K562 (cell line): ENCODE measurements around the gene TIMM44. TPM values are rescaled to one million over a fixed set of nuclear protein-coding genes. Genes with fewer than 3 reads are reported as not detected.

ENCODE experiments used
- BRCA1 ChIP-seq, 2 experiments: fragments of 450-650 bp in 1 of 2; sonication (generic) in 1 of 2; formaldehyde crosslinking in 1 of 2; IDR thresholded peaks; 2 replicates each; pipeline versions ENCODE4 v1.5.0 to v1.6.1; 2017 to 2020; ENCODE audit warnings: mild to moderate bottlenecking in 1 of 2, missing genetic modification reagents in 1 of 2
- BRD9 ChIP-seq: fragments of 450-650 bp; IDR thresholded peaks from 2 replicates; pipeline ENCODE4 v1.6.1; 2018; ENCODE audit warnings: low read depth; ENCODE audit not compliant: partially characterized antibody
- FOS ChIP-seq: IDR thresholded peaks from 3 replicates; pipeline ENCODE4 v1.6.1; 2011; ENCODE audit not compliant: insufficient read length; ENCODE audit errors: extremely low read depth
- FOXJ3 ChIP-seq: sonication (generic); formaldehyde crosslinking; IDR thresholded peaks from 2 replicates; pipeline ENCODE4 v1.4.0; 2020; ENCODE audit warnings: mild to moderate bottlenecking, missing genetic modification reagents
- GABPB1 ChIP-seq: sonication (generic); formaldehyde crosslinking; IDR thresholded peaks from 2 replicates; pipeline ENCODE4 v1.8.0; 2022; ENCODE audit warnings: mild to moderate bottlenecking, missing genetic modification reagents
- GTF2F1 ChIP-seq: IDR thresholded peaks from 2 replicates; pipeline ENCODE4 v1.6.1; 2011; ENCODE audit warnings: low read depth, low read length, improper control_type of control experiment
- MTA3 ChIP-seq: fragments of 450-650 bp; formaldehyde crosslinking; IDR thresholded peaks from 2 replicates; pipeline ENCODE4 v1.6.1; 2017; ENCODE audit warnings: mild to moderate bottlenecking, borderline replicate concordance
- NFE2 ChIP-seq: IDR thresholded peaks from 2 replicates; pipeline ENCODE4 v1.6.1; 2014; ENCODE audit warnings: antibody characterized with exemption, low read depth
- PTTG1 ChIP-seq: fragments of 450-650 bp; IDR thresholded peaks from 2 replicates; pipeline ENCODE4 v1.6.1; 2016; ENCODE audit warnings: low read depth, mild to moderate bottlenecking, missing genetic modification characterization, missing compliant biosample characterization
- SMAD4 ChIP-seq: fragments of 250-450 bp; sonication (Bioruptor Pico); conservative IDR thresholded peaks from 2 replicates; pipeline ENCODE4 v1.8.0; 2021; ENCODE audit warnings: inconsistent platforms, mild to moderate bottlenecking, moderate library complexity
- TCF3 ChIP-seq: sonication (generic); formaldehyde crosslinking; IDR thresholded peaks from 2 replicates; pipeline ENCODE4 v1.4.0; 2020; ENCODE audit warnings: mild to moderate bottlenecking, missing genetic modification reagents
- ZNF217 ChIP-seq: sonication (generic); formaldehyde crosslinking; IDR thresholded peaks from 2 replicates; pipeline ENCODE4 v1.8.0; 2022; ENCODE audit warnings: mild to moderate bottlenecking, missing genetic modification reagents
- ZNF316 ChIP-seq: fragments of 450-650 bp; IDR thresholded peaks from 2 replicates; pipeline ENCODE4 v1.6.1; 2016
- ZNF445 ChIP-seq: fragments of 250-450 bp; sonication (Bioruptor Pico); IDR thresholded peaks from 2 replicates; pipeline ENCODE4 v1.4.0; 2020; ENCODE audit warnings: low read depth, mild to moderate bottlenecking, moderate library complexity
- ZNF766 ChIP-seq: fragments of 200-800 bp; sonication (Bioruptor generic); conservative IDR thresholded peaks from 2 replicates; pipeline ENCODE4 v1.6.1; 2016; ENCODE audit warnings: missing genetic modification characterization, missing compliant biosample characterization
- polyA plus RNA-seq, 8 experiments: library from polyadenylated mRNA; depleted of rRNA in 4 of 8; stranded (reverse) in 5 of 8; unstranded in 3 of 8; fragments of >200 nt; fragmentation: Nextera tagmentation in 2 of 8; fragmentation: Illumina TruSeq in 1 of 8; extraction: Ambion mirVana in 2 of 8; extraction: Trizol in 1 of 8; gene quantifications; 2 replicates each; pipeline versions ENCODE4 v1.2.1 to v1.2.3, GENCODE V29; 2011 to 2014; ENCODE audit warnings: inconsistent platforms in 1 of 8, missing spikeins in 1 of 8
- total RNA-seq, 7 experiments: library from RNA; depleted of rRNA in 6 of 7; stranded (reverse); fragments of >200 nt in 6 of 7; fragmentation: Illumina TruSeq in 2 of 7; extraction: Trizol in 2 of 7; gene quantifications; 2 replicates each; pipeline versions ENCODE4 v1.2.1 to v1.2.3, GENCODE V29; 2011 to 2021; ENCODE audit warnings: low replicate concordance in 1 of 7
- TF ChIP-seq, protein P1 (sequence below): fragments of 450-650 bp; formaldehyde crosslinking; IDR thresholded peaks from 2 replicates; pipeline ENCODE4 v1.4.0; 2020; ENCODE audit warnings: mild to moderate bottlenecking
- TF ChIP-seq, protein P2 (sequence below): fragments of 250-450 bp; sonication (Bioruptor Pico); IDR thresholded peaks from 2 replicates; pipeline ENCODE4 v1.5.0; 2022; ENCODE audit warnings: mild to moderate bottlenecking
- TF ChIP-seq, protein P3 (sequence below): fragments of 150-350 bp; conservative IDR thresholded peaks from 2 replicates; pipeline ENCODE4 v1.6.1; 2014; ENCODE audit warnings: low read length
- TF ChIP-seq, protein P4 (sequence below): fragments of 250-450 bp; sonication (Bioruptor Pico); IDR thresholded peaks from 2 replicates; pipeline ENCODE4 v1.8.0; 2022; ENCODE audit warnings: moderate library complexity, mild to moderate bottlenecking, inconsistent platforms

Gene TIMM44
- total and polyA plus RNA-seq, 9 of the 15 experiments (the other 6 are each of a cell fraction or from before 2014, with no cell fraction given) = 10.3 to 231 (median 89.3) TPM

DNA sequence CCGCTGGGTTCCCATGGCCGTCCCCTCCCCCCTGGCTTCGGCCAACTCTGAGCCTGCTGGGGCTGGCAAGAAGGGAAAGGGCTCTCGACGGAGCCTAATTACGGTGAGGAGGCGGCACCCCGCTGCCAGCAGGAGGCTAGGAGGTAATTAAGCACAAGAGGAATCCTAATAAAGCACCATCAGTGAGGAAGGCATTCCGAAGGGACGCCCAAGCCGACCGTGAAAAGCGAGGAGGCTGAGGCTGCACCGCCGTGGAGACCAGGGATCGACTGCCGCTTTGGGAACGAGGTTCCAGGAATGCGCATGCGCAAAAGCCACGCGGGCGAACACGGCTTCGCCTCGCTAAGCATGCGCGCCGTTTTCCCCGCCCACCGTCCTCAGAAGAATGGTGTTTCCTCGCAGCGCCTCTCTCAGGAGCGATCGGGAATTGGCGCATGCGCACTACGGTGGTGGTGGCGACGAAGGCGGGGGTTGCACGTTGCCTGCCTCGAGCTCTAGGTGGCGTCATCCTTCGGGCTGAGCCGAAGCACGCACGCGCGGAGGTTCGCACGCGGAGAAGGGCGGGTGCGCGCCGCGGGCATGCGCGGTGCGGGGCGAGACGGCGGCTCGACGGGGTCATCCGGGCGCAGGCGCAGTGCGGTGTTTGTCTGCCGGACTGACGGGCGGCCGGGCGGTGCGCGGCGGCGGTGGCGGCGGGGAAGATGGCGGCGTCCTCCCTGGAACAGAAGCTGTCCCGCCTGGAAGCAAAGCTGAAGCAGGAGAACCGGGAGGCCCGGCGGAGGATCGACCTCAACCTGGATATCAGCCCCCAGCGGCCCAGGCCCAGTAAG, 40.0 kb downstream of the TIMM44 start, which contains the start of gene MAP2K7 (continued):
- TF ChIP-seq TCF3 (CRISPR knock-in tag) (no peak), MTA3 (peak; percentile 96), ZNF445 (no peak), BRCA1 (IDR thresholded peaks at IDR 0.05) (no peak), BRCA1 (CRISPR knock-in tag; IDR thresholded peaks at IDR 0.05) (no peak), GABPB1 (CRISPR knock-in tag) (peak; percentile 50), NFE2 (no peak; the same call in 1 of the 2 replicates), GTF2F1 (no peak), BRD9 (no peak), ZNF766 (no peak), SMAD4 (no peak), FOS (no peak), ZNF217 (CRISPR knock-in tag) (no peak), FOXJ3 (CRISPR knock-in tag) (no peak), ZNF316 (no peak), PTTG1 (tag) (no peak)
- TF ChIP-seq, protein P1, sequence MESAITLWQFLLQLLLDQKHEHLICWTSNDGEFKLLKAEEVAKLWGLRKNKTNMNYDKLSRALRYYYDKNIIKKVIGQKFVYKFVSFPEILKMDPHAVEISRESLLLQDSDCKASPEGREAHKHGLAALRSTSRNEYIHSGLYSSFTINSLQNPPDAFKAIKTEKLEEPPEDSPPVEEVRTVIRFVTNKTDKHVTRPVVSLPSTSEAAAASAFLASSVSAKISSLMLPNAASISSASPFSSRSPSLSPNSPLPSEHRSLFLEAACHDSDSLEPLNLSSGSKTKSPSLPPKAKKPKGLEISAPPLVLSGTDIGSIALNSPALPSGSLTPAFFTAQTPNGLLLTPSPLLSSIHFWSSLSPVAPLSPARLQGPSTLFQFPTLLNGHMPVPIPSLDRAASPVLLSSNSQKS (CRISPR knock-in tag) = no peak
- TF ChIP-seq, protein P2, sequence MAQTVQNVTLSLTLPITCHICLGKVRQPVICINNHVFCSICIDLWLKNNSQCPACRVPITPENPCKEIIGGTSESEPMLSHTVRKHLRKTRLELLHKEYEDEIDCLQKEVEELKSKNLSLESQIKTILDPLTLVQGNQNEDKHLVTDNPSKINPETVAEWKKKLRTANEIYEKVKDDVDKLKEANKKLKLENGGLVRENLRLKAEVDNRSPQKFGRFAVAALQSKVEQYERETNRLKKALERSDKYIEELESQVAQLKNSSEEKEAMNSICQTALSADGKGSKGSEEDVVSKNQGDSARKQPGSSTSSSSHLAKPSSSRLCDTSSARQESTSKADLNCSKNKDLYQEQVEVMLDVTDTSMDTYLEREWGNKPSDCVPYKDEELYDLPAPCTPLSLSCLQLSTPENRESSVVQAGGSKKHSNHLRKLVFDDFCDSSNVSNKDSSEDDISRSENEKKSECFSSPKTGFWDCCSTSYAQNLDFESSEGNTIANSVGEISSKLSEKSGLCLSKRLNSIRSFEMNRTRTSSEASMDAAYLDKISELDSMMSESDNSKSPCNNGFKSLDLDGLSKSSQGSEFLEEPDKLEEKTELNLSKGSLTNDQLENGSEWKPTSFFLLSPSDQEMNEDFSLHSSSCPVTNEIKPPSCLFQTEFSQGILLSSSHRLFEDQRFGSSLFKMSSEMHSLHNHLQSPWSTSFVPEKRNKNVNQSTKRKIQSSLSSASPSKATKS (CRISPR knock-in tag) = no peak
- TF ChIP-seq, protein P3, sequence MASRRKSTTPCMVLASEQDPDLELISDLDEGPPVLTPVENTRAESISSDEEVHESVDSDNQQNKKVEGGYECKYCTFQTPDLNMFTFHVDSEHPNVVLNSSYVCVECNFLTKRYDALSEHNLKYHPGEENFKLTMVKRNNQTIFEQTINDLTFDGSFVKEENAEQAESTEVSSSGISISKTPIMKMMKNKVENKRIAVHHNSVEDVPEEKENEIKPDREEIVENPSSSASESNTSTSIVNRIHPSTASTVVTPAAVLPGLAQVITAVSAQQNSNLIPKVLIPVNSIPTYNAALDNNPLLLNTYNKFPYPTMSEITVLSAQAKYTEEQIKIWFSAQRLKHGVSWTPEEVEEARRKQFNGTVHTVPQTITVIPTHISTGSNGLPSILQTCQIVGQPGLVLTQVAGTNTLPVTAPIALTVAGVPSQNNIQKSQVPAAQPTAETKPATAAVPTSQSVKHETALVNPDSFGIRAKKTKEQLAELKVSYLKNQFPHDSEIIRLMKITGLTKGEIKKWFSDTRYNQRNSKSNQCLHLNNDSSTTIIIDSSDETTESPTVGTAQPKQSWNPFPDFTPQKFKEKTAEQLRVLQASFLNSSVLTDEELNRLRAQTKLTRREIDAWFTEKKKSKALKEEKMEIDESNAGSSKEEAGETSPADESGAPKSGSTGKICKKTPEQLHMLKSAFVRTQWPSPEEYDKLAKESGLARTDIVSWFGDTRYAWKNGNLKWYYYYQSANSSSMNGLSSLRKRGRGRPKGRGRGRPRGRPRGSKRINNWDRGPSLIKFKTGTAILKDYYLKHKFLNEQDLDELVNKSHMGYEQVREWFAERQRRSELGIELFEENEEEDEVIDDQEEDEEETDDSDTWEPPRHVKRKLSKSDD = no peak
- TF ChIP-seq, protein P4, sequence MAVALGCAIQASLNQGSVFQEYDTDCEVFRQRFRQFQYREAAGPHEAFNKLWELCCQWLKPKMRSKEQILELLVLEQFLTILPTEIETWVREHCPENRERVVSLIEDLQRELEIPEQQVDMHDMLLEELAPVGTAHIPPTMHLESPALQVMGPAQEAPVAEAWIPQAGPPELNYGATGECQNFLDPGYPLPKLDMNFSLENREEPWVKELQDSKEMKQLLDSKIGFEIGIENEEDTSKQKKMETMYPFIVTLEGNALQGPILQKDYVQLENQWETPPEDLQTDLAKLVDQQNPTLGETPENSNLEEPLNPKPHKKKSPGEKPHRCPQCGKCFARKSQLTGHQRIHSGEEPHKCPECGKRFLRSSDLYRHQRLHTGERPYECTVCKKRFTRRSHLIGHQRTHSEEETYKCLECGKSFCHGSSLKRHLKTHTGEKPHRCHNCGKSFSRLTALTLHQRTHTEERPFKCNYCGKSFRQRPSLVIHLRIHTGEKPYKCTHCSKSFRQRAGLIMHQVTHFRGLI (CRISPR knock-in tag) = no peak
